HG03097 (cell line): ENCODE results near the gene ALKBH6.
A peak's percentile ranks its signal among the peaks of the same experiment; 100 is the strongest.
"Not testable (repeated sequence)": the region's sequence is repeated elsewhere in the genome, so short reads cannot be mapped to it uniquely, and the experiment has no call there.

Experiments used
- ATAC-seq: cut with Tn5 transposase; IDR thresholded peaks from one replicate; pipeline ENCODE4 v1.9.1; 2021; ENCODE audit not compliant: unreplicated experiment, low FRiP score

Gene ALKBH6

DNA sequence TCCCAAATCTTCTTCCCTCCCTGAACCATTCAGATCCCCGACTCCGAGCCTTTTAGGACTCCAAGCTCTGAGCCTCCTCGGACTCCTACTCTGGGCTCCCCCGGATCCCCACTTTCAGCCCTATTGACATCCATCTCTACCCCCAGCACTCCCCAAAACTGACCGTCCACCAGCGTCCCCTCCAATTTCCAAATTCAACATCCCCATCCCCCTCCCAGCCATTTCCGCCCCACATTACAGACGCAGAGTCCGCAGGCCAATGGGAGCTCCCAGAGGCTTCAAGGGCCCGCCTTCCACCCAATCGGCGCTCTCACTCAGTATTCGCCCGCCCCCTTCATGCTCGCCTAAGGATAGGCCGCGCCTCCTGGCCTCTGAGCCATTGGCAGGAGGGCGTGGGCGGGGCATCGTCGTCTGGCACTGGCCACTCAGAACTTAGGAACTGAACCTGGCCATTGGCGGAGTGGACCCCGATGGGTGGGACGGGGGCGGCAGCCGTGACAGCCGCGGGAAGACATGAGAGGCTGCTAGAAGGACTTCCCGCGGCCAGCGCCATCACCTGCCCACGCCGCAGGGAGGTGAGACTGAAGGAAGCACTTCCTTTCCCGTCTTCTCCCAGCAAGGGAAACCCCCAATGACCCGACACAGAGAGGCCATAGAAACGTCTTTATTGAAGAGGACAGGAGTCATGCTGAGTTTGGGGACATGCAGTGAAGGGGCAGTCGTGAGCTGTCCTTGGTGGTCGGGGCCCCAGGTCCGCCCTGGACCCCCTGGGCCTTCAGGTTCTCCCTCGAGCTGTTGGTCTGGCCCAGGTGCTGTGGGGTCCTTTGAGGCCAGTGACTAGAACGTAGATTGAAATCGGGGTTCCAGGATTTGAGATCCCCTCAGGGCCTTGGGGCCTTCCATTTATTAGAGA is at the start of gene ALKBH6:
ALKBH6 (minus strand) TSS at position 202 of the 913 bp plus-strand sequence. CDS start 816 bp downstream, outside the sequence.
- ATAC-seq = peak; percentile 94

DNA sequence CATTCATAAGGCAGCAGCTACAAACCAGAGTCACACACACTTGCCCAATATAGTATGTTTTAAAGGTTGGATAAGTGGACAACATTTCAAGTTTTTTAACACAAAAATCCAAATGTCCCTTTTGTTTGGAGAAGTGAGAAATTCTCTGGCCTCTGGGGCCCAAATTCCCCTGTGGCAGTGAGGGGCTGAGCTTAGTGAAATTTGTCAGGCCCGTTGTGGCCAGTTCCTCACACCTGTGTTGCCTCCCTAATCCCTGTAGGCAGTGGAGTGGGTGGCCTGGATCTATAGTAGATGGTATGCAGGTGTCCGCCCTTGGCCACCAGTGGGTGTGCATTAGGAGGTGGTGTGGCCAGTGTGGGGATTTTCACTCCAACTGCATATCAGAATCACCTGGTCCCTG is 47.4 kb upstream of the ALKBH6 start:
- no peak for ATAC-seq

DNA sequence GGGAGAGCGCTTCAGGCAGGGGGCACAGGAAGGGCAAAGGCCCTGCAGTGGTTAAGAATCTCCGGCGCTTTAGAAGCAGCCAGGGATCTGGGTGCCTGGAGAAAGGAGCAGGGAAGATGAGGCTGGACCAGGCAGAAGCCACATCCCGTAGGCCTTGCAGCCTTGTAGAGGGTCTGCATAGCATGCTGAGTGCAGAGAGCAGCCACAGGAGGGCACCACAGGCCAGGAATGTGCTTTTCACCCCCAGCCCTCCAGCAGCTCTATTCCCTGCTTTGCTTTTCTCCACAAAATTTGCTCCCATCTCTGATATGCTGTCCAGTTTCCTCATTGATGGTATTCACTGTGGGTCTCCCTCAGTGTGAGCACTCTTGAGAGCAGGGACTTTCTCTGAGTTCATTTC is 46.4 kb upstream of the ALKBH6 start:
- ATAC-seq = no peak

- no peak for ATAC-seq
Observed at GRCh38 chr19:36059180-36059910, 45.3 kb upstream of the ALKBH6 start.

DNA sequence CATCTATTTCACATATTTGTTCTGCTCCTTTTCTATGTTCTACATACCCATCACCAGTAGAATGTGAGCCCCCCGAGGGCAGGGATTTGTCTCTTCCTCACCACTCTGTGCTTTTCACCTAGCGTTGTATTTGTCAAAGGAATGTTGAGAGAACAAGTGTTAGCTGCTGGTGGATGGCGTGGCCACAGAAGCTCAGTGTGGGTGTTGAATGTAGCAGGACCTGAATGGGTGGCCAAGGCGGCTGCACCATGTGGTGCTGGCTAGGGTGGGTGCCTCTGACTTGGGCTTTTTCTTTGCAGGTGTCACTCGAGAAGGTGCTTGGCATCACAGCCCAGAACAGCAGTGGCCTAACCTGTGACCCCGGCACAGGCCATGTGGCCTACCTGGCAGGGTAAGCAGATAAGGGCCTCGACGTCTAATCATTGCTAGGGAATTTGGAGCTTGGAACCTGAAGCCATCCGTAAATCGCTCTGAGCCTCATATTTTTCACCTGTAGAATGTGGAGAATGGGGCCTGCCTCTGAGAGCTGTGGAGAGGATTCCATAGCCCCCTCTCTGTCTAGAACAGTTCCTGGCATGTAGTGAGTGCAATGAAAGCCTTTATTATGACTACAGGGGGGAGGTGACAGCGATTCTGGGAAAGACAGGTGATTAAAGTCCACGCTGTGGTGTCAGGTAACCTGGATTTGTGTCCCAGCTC is 44.6 kb upstream of the ALKBH6 start:
- ATAC-seq = no peak

- peak; percentile 78 for ATAC-seq
Observed at GRCh38 chr19:36054733-36055686, 41.0 kb upstream of the ALKBH6 start, which contains the start of gene WDR62. TSS of gene WDR62 (plus strand) at chr19:36054897. CDS start at chr19:36054972, 75 bp downstream.

DNA sequence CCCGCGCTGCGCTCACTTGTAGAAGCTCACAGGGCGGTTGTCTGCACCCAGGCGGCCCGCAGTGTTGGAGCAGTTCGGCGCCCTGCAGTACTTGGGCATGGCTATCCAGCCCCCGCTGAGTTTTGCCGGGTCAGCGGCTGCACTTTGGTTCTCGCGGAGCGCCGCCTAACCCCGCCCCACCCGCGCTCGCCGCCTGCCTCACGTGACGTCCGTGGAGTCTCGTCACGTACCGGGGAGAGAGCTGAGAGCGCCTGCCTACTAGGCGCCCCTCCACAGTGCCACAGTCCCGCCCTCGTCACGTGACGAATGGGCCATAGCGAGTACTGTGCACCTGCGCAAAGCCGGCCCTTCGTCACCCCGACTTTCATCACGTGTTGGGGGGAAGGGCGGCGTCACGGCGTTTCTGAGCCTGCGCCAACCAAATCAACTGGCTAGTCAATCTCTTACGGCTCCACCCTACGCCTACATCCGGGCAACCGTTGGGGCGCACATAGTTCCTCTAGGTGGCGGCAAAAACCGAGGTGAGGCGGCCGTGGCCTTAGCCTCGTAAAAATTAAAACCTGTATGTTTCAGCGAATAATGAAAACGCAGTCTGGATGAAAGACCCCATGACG is 40.2 kb upstream of the ALKBH6 start, which contains the start of gene THAP8:
THAP8 (minus strand) TSS at position 167 of the 614 bp plus-strand sequence; CDS start at position 99, 68 bp downstream.
- ATAC-seq = peak; percentile 85

GRCh38 chr19:36051637-36052036 is 37.6 kb upstream of the ALKBH6 start:
- no peak for ATAC-seq

- no peak for ATAC-seq
Observed at GRCh38 chr19:36051236-36051635, 37.2 kb upstream of the ALKBH6 start.

- ATAC-seq = no peak
Observed at GRCh38 chr19:36049080-36049698, 35.2 kb upstream of the ALKBH6 start.

- no peak for ATAC-seq
Observed at GRCh38 chr19:36047835-36048234, 33.8 kb upstream of the ALKBH6 start.

DNA sequence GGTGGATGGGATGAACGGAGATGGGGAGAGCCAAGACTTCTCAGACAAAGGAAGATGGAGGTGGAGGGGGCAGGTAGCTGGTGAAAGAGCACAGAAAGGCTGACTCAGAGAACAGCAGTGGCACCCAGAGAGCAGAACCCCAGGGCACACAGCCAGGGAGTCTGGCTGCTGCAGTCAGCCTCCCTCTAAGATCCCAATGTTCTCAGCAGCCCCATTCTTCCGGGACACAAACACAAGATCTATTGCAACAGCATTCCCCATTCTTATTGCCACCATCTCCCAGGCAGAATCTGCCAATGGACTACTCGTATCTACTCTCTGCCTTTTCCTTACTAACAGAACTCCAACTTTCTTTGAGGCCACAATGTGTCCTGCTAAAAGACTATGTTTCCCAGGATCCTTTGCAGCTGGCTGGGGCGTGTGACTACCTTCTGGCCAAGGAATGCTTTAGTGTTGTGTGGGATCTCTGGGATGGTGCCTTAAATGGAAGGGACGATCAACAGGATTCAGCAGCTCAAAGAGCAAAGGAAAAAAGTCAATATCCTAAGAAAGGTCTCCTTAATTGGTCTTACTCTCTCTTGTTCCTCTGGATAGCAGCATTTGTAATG is 32.5 kb upstream of the ALKBH6 start:
- ATAC-seq = no peak

GRCh38 chr19:36043952-36044351 is 29.9 kb upstream of the ALKBH6 start:
- ATAC-seq = no peak

DNA sequence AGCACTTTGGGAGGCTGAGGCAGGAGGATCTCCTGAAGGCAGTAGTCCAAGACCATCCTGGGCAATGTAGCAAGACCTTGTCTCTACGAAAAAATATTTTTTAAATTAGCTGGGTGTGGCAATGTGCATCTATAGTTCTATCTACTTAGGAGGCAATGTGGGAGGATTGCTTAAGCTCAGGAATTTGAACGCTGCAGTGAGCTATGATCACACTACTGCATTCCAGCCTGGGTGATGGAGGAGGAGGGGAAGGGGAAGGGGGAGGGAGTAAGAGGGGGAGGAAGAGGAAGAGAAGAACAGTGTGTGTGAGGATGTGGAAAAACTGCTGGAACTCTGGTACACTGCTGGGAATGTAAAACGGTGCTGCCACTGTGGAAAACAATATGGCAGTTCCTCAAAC is 27.8 kb upstream of the ALKBH6 start:
- no peak for ATAC-seq

DNA sequence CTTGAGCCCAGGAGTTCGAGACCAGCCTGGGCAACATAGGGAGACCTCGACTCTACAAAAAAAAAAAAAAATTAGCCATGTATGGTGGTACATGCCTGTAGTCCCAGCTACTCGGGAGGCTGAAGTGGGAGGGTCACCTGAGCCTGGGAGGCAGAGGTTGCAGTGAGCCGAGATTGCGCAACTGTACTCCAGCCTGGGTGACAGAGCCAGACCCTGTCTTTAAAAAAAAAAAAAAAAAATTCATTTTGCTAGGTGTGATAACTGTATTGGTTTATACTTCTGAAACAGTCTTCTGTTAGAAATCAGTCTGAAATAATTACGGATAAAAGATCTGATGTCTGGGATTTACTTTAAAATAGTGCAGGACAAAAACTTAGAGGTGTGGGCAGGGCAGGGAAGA is 27.1 kb upstream of the ALKBH6 start:
- ATAC-seq = not testable (repeated sequence)

GRCh38 chr19:36040495-36040894 is 26.5 kb upstream of the ALKBH6 start:
- no peak for ATAC-seq

DNA sequence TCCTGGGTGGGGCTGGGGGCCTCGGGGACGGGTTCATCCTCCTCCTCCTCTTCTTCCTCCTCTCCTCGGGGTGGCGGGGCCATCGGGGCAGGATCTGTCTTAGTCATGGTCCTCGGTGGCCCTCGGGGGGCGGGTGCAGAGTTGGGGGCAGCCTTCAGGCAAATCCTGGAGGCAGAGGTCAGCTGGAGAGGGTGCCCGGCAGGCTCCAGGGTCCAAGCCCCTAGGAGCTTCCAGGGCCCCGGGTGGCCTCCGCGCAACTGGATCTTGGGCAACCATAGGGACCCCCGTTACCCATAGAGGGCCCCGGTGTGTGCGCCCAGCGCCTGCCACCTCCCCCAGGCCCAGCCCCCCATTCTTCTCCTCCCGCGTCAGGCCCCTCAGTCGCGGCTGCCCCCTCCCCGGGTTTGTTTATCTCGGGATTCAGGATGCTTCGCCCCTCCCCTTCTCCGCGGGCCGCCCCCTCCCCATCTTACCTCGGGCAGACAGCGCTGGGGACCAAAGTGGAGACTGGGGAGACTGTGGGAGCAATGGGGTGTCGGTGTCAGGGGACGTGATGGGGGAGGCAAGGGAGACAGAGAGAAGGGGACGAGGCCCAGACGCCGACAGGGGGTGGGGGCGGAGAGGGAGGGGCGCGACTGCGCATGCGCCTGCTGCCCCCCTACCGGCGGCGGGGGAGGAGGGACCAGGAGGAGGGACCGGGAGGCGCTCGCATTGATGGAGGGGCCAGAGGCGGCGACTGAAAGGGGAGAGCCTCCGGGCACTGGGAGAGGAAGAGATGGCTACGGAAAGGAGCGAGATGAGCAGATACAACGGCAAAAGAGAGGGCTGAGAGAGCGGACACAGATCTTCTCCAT is 18.5 kb upstream of the ALKBH6 start, which contains the start of gene CLIP3:
CLIP3 (minus strand) TSS at position 623 of the 854 bp plus-strand sequence; CDS start at position 107, 516 bp downstream.
- no peak for ATAC-seq
